Measurements from ENCODE around the gene HTT. TPM values are rescaled to one million over a fixed set of nuclear protein-coding genes. Genes with fewer than 3 reads are reported as not detected.

The HTT gene
- total and polyA plus RNA-seq, 2 of the 8 experiments (the other 6 are each of a cell fraction or from before 2014, with no cell fraction given) = 24.0 to 71.0 TPM

DNA sequence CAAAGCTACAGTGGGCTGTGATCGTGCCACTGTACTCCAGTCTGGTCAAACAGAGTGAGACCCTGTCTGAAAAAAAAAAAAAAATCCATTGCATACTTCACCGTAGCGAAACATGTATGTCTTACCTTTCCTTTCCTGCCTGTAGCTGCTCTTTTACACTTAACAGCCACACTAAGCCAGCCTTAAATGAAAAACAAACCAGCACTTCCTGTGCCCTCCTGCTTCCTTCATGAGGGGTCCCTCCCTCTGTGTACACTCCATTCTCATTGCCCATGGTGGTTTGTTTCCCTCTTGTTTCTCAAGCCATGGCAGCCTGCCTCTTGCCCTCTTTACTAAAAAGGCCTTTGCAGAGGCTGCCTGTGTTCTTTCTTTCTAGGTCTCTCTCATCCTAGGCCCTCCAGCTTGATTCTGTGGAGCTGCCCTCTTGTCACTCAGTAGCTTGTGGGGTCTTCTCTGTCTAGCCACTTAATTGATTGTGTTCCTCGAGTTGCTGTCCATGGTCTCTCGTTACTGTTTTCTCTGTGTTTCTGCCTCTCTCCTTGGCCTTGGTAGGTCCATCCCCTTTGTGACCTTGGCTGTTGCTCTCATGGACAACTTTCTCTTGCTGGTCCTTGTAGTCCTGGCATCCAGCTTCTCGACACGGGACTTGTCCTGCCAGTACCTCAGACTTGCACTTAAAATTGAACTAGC, 122.3 kb downstream of the HTT start (continued):
- TF ChIP-seq, protein P1, sequence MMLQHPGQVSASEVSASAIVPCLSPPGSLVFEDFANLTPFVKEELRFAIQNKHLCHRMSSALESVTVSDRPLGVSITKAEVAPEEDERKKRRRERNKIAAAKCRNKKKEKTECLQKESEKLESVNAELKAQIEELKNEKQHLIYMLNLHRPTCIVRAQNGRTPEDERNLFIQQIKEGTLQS (IDR thresholded peaks at IDR 0.05; ENCODE audit: insufficient read depth, low read depth, low read length) = no peak
- no peak for TF ChIP-seq HDAC6 (IDR thresholded peaks at IDR 0.05; ENCODE audit: low read depth, low read length)
- TF ChIP-seq NRF1 (IDR thresholded peaks at IDR 0.05; ENCODE audit: low read depth, low read length) = no peak
- TF ChIP-seq E2F6 (IDR thresholded peaks at IDR 0.05) = no peak
- no peak for TF ChIP-seq TBP (IDR thresholded peaks at IDR 0.05; ENCODE audit: low read depth, low read length)
- TF ChIP-seq, protein P2, sequence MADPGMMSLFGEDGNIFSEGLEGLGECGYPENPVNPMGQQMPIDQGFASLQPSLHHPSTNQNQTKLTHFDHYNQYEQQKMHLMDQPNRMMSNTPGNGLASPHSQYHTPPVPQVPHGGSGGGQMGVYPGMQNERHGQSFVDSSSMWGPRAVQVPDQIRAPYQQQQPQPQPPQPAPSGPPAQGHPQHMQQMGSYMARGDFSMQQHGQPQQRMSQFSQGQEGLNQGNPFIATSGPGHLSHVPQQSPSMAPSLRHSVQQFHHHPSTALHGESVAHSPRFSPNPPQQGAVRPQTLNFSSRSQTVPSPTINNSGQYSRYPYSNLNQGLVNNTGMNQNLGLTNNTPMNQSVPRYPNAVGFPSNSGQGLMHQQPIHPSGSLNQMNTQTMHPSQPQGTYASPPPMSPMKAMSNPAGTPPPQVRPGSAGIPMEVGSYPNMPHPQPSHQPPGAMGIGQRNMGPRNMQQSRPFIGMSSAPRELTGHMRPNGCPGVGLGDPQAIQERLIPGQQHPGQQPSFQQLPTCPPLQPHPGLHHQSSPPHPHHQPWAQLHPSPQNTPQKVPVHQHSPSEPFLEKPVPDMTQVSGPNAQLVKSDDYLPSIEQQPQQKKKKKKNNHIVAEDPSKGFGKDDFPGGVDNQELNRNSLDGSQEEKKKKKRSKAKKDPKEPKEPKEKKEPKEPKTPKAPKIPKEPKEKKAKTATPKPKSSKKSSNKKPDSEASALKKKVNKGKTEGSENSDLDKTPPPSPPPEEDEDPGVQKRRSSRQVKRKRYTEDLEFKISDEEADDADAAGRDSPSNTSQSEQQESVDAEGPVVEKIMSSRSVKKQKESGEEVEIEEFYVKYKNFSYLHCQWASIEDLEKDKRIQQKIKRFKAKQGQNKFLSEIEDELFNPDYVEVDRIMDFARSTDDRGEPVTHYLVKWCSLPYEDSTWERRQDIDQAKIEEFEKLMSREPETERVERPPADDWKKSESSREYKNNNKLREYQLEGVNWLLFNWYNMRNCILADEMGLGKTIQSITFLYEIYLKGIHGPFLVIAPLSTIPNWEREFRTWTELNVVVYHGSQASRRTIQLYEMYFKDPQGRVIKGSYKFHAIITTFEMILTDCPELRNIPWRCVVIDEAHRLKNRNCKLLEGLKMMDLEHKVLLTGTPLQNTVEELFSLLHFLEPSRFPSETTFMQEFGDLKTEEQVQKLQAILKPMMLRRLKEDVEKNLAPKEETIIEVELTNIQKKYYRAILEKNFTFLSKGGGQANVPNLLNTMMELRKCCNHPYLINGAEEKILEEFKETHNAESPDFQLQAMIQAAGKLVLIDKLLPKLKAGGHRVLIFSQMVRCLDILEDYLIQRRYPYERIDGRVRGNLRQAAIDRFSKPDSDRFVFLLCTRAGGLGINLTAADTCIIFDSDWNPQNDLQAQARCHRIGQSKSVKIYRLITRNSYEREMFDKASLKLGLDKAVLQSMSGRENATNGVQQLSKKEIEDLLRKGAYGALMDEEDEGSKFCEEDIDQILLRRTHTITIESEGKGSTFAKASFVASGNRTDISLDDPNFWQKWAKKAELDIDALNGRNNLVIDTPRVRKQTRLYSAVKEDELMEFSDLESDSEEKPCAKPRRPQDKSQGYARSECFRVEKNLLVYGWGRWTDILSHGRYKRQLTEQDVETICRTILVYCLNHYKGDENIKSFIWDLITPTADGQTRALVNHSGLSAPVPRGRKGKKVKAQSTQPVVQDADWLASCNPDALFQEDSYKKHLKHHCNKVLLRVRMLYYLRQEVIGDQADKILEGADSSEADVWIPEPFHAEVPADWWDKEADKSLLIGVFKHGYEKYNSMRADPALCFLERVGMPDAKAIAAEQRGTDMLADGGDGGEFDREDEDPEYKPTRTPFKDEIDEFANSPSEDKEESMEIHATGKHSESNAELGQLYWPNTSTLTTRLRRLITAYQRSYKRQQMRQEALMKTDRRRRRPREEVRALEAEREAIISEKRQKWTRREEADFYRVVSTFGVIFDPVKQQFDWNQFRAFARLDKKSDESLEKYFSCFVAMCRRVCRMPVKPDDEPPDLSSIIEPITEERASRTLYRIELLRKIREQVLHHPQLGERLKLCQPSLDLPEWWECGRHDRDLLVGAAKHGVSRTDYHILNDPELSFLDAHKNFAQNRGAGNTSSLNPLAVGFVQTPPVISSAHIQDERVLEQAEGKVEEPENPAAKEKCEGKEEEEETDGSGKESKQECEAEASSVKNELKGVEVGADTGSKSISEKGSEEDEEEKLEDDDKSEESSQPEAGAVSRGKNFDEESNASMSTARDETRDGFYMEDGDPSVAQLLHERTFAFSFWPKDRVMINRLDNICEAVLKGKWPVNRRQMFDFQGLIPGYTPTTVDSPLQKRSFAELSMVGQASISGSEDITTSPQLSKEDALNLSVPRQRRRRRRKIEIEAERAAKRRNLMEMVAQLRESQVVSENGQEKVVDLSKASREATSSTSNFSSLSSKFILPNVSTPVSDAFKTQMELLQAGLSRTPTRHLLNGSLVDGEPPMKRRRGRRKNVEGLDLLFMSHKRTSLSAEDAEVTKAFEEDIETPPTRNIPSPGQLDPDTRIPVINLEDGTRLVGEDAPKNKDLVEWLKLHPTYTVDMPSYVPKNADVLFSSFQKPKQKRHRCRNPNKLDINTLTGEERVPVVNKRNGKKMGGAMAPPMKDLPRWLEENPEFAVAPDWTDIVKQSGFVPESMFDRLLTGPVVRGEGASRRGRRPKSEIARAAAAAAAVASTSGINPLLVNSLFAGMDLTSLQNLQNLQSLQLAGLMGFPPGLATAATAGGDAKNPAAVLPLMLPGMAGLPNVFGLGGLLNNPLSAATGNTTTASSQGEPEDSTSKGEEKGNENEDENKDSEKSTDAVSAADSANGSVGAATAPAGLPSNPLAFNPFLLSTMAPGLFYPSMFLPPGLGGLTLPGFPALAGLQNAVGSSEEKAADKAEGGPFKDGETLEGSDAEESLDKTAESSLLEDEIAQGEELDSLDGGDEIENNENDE (IDR thresholded peaks at IDR 0.05; ENCODE audit: insufficient replicate concordance, low read length) = no peak
- TF ChIP-seq SUZ12 (IDR thresholded peaks at IDR 0.05; ENCODE audit: low read length) = no peak
- no peak for TF ChIP-seq KDM1A (IDR thresholded peaks at IDR 0.05; ENCODE audit: borderline replicate concordance, low read length)
